ENCODE results near the gene COL5A1.

- no peak for TF ChIP-seq EZH2 (IDR thresholded peaks at IDR 0.05; ENCODE audit: borderline replicate concordance, low read length)
- TF ChIP-seq CTCF (IDR thresholded peaks at IDR 0.05; ENCODE audit: low read length) = no peak
Observed at GRCh38 chr9:134750450-134751155, 109.0 kb downstream of the COL5A1 start.

All from OCI-LY1 (cell line).